Loucy (cell line): ENCODE data around the gene BTD.

ENCODE experiments used
- EZH2phosphoT487 ChIP-seq: fragments of 200-600 bp; IDR thresholded peaks from 2 replicates; pipeline ENCODE4 v1.6.1; 2018; ENCODE audit warnings: antibody characterized with exemption, mild to moderate bottlenecking, moderate library complexity, borderline replicate concordance
- TF ChIP-seq, protein P1 (sequence below): fragments of 200-600 bp; sonication (generic); conservative IDR thresholded peaks from 2 replicates; pipeline ENCODE4 v1.5.1; 2014; ENCODE audit warnings: mild to moderate bottlenecking, antibody characterized with exemption, low read length

DNA sequence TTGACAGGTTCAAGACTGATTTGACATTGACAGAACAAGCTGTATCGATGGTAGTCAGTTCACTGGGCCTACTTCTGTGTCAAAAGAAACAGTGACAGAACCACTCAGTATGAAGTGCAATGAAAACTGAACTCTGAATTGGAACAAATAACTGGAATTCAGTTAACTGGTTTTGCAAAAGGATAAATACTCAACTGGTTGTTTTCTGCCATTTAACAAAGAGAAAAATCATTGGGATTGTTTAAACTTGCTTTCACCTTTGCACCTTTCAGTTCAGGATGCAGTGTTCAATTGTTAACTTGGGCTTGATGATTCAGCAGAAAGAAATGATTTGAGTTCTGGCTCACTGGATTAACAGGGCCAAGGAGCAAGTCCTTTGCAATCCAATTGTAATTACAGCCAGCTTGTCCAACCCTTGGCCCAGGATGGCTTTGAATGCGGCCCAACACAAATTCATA, 4.9 kb downstream of the BTD start:
- TF ChIP-seq, protein P1, sequence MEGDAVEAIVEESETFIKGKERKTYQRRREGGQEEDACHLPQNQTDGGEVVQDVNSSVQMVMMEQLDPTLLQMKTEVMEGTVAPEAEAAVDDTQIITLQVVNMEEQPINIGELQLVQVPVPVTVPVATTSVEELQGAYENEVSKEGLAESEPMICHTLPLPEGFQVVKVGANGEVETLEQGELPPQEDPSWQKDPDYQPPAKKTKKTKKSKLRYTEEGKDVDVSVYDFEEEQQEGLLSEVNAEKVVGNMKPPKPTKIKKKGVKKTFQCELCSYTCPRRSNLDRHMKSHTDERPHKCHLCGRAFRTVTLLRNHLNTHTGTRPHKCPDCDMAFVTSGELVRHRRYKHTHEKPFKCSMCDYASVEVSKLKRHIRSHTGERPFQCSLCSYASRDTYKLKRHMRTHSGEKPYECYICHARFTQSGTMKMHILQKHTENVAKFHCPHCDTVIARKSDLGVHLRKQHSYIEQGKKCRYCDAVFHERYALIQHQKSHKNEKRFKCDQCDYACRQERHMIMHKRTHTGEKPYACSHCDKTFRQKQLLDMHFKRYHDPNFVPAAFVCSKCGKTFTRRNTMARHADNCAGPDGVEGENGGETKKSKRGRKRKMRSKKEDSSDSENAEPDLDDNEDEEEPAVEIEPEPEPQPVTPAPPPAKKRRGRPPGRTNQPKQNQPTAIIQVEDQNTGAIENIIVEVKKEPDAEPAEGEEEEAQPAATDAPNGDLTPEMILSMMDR = no peak
- TF ChIP-seq EZH2phosphoT487 = no peak
